Measurements from ENCODE around the gene SPTA1. TPM values are rescaled to one million over a fixed set of nuclear protein-coding genes. Genes with fewer than 3 reads are reported as not detected.

Gene SPTA1
- total and polyA plus RNA-seq, 2 of the 8 experiments (the other 6 are each of a cell fraction or from before 2014, with no cell fraction given), result not detected

DNA sequence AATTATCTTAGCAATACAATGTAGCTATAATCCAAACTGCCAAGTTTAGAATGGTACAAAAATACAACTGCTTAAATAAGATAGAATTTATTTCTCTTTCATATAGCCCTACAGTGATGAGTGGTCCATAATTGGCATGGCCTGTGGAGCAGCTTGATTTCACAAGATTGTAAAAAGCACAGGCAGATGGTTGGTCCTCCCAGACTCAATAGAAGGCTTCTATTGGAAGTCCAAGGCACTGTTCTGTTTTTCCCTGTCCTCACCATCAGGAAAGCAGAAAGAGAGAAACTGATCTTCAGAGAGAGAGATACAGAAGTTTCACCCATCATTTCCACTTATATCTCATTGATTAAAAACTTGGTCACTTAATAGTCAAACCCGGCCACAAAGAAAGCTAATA lies 114.3 kb downstream of the SPTA1 start (continued):
- no peak for TF ChIP-seq ZNF274 (IDR thresholded peaks at IDR 0.05; ENCODE audit: borderline replicate concordance, extremely low read depth, low read length)
- TF ChIP-seq FOSL1 (IDR thresholded peaks at IDR 0.05; ENCODE audit: insufficient read depth, low read depth, low read length), result no peak
- TF ChIP-seq KDM1A (IDR thresholded peaks at IDR 0.05; ENCODE audit: borderline replicate concordance, low read length), result no peak
- no peak for TF ChIP-seq CTBP2 (IDR thresholded peaks at IDR 0.05; ENCODE audit: borderline replicate concordance, insufficient read depth, insufficient read length, low read length)
